Measurements from ENCODE around the gene PPP4R3A. TPM values are rescaled to one million over a fixed set of nuclear protein-coding genes. Genes with fewer than 3 reads are reported as not detected.
"Not testable (repeated sequence)": the region's sequence is repeated elsewhere in the genome, so short reads cannot be mapped to it uniquely, and the experiment has no call there.

Gene PPP4R3A
- total RNA-seq, 2 donors from 2014 or later, result 47.2 to 71.5 TPM

DNA sequence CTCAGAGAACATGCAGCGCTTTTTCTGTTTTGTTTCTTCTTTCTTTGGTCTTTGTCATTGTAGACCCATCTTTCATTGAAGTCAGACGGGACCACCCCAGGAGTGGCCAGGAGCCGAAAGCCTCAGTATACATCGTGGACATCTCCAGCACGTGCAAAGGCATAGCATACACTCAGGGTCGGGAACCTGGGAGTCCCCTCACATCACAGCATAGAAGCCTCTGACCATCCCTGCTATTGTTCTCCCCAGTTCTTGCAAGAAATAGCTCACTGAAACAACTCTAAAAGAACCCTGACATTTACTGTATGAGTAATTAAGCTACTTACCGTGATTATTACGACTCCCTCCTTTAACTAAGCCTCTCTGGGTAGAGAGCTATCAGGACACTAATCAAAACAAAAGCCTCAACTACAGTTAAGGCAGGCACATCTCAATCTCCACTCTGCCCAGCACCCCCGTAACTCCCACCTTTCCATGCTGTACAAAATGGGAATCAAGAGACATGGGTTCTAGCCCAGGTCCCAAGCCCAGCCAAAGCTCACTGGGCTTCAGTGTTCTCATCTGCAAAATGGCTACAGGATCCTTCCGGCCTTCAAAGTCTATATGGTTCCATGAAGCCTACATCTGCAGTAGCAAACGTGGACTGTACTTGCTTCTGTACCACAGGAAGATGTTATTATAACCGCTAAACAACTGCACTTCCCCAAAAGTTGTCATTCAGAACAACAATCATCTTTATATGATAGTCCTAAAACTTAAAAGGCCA lies 99.2 kb downstream of the PPP4R3A start:
- H3K36me3 ChIP-seq (replicated peaks in 1 of 2; ENCODE audit: insufficient read depth in 1 of 2, low read depth in 2 of 2), result no peaks in the 10 kb centered on the region
- H3K27me3 ChIP-seq, result no peaks in the 10 kb centered on the region
- 74 to 82% methylated on average over 12 of the region's 12 CpGs for WGBS, 2 donors
- DNase-seq, result no peak
- intact Hi-C loops (cut with DNase I), result no loop called here
- H3K27ac ChIP-seq, result no peak overlapping the region
- TF ChIP-seq, protein P1, sequence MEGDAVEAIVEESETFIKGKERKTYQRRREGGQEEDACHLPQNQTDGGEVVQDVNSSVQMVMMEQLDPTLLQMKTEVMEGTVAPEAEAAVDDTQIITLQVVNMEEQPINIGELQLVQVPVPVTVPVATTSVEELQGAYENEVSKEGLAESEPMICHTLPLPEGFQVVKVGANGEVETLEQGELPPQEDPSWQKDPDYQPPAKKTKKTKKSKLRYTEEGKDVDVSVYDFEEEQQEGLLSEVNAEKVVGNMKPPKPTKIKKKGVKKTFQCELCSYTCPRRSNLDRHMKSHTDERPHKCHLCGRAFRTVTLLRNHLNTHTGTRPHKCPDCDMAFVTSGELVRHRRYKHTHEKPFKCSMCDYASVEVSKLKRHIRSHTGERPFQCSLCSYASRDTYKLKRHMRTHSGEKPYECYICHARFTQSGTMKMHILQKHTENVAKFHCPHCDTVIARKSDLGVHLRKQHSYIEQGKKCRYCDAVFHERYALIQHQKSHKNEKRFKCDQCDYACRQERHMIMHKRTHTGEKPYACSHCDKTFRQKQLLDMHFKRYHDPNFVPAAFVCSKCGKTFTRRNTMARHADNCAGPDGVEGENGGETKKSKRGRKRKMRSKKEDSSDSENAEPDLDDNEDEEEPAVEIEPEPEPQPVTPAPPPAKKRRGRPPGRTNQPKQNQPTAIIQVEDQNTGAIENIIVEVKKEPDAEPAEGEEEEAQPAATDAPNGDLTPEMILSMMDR (IDR thresholded peaks at IDR 0.05), result no peak
- TF ChIP-seq POLR2A (IDR thresholded peaks at IDR 0.05), result no peak
- H3K9me3 ChIP-seq, result no peaks in the 10 kb centered on the region
- peaks cover 38% of the 10 kb centered on the region for H3K4me1 ChIP-seq
- no peak overlapping the region for H3K4me3 ChIP-seq
- ATAC-seq, result no peak

DNA sequence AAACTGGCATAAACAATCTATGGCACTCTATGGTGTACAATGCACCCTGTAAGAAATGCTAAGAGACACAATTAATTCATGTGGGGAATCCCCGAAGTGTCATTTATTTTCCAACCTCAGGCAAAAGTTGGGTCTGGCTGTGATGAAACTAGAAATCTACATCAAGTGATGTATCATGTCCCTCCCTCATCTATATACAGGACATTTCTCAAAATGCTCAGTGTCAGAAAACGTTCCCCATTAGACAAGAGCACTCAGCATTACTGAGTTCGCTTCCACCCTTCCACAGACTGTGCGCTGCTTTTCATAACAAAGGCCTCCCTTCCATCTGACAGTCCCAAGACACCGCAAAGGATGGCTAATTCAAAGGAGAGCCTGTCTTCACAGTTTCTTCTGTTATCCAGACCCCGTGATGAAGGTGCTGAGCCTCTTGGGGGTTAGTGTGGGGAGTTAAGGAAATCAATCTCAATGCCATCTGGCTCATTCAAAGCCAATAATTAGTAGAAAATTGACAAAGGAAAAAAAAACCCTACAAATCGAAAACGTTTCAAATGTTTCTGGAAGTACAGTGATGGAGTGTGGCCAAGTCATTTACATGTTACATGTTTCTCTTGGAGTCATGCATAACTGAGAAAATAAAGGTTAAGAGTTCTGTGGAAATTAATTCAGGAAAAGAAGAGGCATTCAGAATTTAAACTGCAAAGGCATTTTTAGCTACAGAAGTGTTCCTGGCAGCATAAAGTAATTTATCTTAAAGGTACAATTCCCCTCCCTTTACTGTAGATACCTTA lies 100.0 kb downstream of the PPP4R3A start:
- Histone ChIP-seq H3K4me3 (no peak overlapping the region), H3K27ac (no peak overlapping the region), H3K36me3 (replicated peaks in 1 of 2; ENCODE audit: insufficient read depth in 1 of 2, low read depth in 2 of 2) (no peaks in the 10 kb centered on the region), H3K9me3 (no peaks in the 10 kb centered on the region), H3K27me3 (no peaks in the 10 kb centered on the region), H3K4me1 (peaks cover 38% of the 10 kb centered on the region)
- WGBS, 2 donors, result 66 to 71% methylated on average over 8 of the region's 8 CpGs
- ATAC-seq, result no peak
- intact Hi-C loops (cut with DNase I), result no loop called here
- no peak for TF ChIP-seq POLR2A (IDR thresholded peaks at IDR 0.05)
- TF ChIP-seq, protein P1 (IDR thresholded peaks at IDR 0.05), result no peak
- DNase-seq, result no peak

DNA sequence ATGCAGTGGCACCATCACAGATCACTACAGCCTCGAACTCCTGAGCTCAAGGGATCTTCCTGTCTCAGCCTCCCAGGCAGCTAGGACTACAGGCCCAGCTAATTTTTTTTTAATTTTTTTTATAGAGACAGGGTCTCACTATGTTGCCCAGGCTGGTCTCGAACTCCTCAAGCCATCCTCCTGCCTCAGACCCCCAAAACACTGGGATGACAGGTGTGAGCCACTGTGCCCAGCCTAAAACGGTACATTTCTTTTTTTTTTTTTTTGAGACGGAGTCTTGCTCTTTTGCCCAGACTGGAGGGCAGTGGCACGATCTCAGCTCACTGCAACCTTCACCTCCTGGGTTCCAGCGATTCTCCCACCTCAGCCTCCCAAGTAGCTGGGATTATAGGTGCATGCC lies 100.9 kb downstream of the PPP4R3A start:
- intact Hi-C loops (cut with DNase I); H3K9me3 ChIP-seq; H3K27ac ChIP-seq; H3K4me3 ChIP-seq; H3K36me3 ChIP-seq (replicated peaks in 1 of 2; ENCODE audit: insufficient read depth in 1 of 2, low read depth in 2 of 2); H3K27me3 ChIP-seq; ATAC-seq; DNase-seq: not testable (repeated sequence)
- H3K4me1 ChIP-seq, result peaks cover 36% of the 10 kb centered on the region
- 90 to 95% methylated on average over 6 of the region's 6 CpGs for whole genome bisulfite sequencing, 2 donors

Small RNA genes lying within 50 kb of the gene (small RNA-seq; reads per million reads assigned to genes)
- not detected for gene AL133373.1

Other genes starting within 250 kb of the PPP4R3A start
- gene CCDC88C, start 92.5 kb downstream of the PPP4R3A start, total RNA-seq, result 10 to 100 TPM; 36.3 to 57.4 TPM
- gene CATSPERB, start 221.8 kb upstream of the PPP4R3A start, total RNA-seq, result 10 to 100 TPM; 20.4 to 70.0 TPM

Measured in body of pancreas (tissue), 4 donors.